HG02840 (cell line): ENCODE measurements around the gene SLC22A23.

Source experiments
- ATAC-seq: cut with Tn5 transposase; IDR thresholded peaks from one replicate; pipeline ENCODE4 v1.9.1; 2021; ENCODE audit warnings: mild to moderate bottlenecking, moderate library complexity, moderate number of reproducible peaks; ENCODE audit not compliant: unreplicated experiment, low FRiP score

The SLC22A23 gene

GRCh38 chr6:3407840-3408239, 49.0 kb downstream of the SLC22A23 start:
- no peak for ATAC-seq

DNA sequence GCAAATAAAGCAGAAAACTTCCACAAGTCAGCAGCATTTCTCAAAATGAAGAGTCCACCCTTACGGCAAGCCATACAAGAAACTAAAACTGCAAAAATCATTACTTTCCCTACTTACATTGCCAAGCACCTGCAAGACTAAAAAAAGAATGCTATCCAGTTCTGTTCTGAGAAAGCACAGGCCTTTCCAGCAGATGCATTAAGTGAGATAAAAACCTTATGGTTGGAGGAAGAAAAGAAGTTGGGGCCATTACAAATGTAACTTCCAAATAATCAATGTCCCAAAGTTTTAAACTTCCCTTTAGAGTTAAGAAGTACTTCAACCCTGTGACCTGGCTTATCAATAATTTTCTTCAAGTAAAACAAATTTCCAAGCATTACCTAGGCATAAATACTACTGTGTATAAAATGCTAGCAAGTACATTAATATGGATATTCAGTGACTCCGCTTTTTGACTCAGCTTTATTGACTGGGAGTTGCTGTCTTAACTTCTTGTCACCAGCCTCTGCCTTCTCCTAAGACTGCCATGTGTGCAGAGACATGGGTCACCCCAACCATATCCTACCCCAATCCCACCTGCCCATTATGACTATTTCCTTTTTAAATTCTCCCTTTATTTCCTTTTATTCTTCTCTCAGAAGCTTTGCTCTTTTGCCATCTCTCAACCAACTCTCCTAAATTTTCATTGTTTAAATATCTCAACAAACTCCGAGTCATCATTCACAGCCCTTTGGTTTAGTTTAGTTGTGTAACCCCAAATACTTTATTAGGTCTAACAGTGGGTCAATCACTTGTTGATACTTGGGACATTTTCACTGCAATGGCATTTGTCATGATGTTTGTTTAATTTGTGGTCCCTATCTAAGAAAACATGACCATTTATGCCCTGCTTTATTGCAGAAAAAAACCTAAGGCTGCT, 49.7 kb downstream of the SLC22A23 start:
- no peak for ATAC-seq

DNA sequence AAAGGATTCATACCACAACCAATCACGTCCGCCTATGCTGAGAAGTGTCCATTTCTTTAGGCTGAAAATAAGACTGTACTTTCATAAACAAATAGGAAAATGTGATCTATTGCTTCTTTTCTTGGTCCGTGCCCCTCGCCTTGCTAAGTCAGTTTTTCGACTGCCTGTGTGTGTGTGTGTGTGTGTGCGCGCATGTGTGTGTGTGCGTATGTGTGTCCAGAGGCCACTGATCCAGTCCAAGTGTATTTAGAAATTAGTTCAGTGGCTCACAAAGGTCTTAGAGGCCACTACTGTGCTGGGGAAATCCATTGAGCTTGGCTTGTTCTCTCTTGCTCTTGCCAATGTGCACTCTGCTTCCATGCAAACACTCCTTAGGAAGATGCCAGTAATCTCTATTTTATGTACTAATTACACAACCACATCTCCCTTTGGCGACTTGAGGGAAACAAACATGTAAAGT, 50.5 kb downstream of the SLC22A23 start:
- ATAC-seq: no peak

GRCh38 chr6:3405679-3406078, 51.2 kb downstream of the SLC22A23 start:
- no peak for ATAC-seq

- ATAC-seq: no peak
Observed at GRCh38 chr6:3405182-3405518, 51.7 kb downstream of the SLC22A23 start.

DNA sequence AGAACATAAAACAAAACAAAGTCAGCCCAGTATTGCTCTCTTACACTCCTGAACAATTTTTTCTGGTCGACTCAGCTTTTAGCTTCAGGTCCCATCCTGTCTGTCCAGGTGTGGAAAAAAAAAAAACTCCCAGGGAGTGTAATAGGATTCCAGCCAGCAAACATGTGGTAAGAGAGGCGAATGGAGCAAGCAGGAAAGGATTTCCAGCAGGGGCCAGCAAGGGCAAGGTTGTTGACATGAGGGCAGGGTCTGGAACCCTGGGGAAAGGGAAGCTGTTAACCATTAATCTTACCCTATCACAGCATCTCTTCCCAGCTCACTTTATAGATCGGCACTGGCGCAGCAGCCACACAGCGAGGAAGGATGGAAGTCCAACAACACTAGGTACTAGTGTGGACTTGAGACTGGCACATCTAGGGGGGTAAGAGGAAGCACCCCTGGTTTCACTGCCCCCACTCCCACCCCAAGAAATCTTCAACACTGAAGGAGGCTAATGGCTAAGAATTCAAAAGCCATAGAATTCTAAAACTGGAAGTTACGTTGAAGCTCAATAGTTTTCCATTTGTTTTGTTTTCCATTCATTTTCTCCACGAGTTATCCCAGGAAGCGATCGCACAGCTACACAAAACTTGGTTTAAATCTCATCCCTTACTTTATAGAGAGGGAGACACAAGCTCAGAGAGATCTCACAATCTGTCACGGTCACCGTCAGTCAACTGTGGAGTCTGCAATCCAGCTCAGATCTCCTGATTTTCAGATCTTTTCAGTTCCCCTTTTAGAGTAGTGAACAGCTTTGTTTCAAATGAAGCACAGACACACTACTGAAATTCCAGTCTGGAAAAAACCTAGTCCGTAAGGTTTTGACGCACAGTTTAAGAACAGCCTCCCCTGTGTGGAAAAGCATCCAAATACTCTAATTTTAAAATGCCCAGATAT, 53.3 kb downstream of the SLC22A23 start:
- no peak for ATAC-seq

GRCh38 chr6:3402310-3403237, 54.3 kb downstream of the SLC22A23 start:
- ATAC-seq: no peak

GRCh38 chr6:3400162-3400561, 56.7 kb downstream of the SLC22A23 start:
- ATAC-seq: no peak

DNA sequence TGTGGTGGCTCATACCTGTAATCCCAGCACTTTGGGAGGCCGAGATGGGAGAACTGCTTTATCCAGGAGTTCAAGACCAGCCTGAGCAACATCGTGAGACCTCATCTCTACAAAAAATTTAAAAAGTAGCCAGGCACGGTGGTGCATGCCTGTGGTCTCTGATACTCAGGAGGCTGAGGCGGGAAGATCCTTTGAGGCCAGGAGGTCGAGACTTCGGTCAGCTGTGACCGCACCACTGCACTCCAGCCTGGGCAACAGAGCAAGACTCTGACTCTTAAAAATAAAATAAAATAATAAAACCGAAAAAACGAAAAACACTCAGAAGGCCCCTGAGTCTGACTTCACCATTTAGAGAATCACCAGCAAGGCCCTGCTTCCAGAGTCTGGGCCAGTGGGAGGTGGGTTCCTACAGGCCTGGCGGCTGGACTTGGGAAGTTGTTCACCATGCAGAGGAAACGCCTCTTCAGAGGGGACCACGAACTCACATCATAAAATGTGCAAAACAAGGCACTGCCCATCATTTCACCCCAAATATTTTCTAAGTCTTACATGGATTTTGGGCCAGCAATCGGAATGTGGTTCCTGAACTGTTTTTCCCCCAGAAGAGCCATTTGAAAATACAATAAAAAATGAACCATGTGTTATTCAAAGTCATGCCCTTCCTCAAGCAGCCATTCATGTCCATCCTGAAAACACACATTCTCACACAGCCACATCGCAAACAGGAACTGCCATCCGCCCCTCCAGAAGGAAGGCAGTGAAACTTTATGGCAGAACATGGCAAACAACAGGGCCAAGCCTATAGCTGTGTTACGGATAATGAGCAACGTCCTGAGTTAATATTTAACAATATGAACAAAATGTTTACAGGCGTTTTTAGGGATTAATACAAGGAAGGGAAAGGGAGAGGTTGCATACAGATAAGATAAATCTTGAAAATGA, 57.8 kb downstream of the SLC22A23 start:
- no peak for ATAC-seq

DNA sequence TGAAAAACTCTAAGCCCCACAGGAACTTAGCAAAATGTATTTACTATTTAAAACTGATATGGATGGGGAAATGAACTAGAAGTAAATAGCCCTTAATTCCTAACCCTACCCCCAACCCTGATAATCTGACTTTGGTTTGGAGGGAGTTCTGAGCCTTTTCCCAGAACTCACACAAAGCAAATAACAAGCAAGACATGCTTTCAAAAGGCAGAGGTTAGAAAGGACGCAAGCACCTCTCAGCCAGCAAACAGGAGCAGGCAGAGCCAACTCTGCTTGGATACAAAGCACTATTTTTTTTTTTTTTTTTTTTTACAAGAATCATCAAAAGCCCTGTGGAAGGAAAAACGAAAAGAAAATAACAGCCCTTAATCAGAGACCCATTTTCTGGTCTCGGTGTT, 58.7 kb downstream of the SLC22A23 start:
- no peak for ATAC-seq

- ATAC-seq: no peak
Observed at GRCh38 chr6:3397229-3398164, 59.4 kb downstream of the SLC22A23 start.

- ATAC-seq: no peak
Observed at GRCh38 chr6:3396503-3397180, 60.2 kb downstream of the SLC22A23 start.

- ATAC-seq: no peak
Observed at GRCh38 chr6:3394671-3395070, 62.2 kb downstream of the SLC22A23 start.

DNA sequence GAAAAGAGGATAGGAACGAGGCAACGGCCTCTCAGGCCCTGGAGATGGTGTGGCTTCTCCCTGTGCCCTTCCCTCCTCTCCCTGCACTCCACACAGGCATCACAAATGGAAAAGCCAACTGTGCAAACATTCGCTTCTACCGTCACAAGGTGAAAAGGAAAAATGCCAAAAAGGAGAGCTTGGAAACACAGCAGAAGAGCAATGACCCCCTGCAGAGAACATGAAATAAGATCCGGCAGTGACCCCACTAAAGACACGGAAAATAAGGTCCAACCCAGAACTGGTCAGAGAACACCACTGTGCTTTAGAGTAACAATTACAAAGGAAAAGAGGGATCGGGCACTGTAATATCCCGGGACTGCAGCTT, 63.0 kb downstream of the SLC22A23 start:
- no peak for ATAC-seq

DNA sequence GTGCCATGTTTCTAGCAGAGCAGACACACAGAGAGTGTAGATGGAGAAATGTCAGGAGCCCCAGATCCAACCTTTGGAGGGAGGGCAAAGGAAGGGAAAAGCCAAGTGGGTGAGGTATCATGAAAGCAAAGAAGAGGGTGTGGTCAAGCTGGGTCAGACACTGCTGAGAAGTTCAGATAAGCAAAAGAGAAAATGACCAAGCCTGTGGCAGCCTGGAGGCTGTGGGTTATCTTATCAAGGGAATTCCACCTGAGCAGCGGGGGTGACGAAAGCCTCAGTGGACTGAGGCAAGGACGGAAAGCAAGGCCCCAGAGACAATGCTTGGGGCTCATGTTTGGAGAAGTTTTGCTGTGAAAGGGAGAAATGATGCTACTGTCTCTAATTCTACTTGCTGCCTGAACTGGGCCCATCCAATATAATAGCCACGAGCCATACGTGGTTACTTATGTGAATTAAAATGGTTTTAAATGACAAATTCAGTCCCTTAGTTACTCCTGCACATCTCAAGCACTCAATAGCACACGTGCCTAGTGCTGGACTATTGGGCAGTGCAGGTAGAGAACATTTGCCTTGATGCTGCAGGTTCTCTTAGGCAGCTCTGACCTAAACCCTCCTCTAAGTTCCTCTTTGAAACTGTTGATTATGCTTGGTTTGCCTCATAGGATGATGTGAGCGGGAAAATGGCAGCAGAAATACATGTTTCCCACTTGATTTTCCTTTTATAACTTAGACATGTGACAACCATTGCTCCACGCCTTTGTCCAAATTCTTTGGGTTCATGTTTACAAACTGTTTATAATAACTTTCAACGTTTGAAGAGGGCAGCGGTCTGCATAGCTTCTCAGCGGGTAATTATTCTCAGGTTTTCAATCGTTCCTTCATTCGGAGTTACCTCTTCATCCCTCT, 63.7 kb downstream of the SLC22A23 start:
- ATAC-seq: no peak

DNA sequence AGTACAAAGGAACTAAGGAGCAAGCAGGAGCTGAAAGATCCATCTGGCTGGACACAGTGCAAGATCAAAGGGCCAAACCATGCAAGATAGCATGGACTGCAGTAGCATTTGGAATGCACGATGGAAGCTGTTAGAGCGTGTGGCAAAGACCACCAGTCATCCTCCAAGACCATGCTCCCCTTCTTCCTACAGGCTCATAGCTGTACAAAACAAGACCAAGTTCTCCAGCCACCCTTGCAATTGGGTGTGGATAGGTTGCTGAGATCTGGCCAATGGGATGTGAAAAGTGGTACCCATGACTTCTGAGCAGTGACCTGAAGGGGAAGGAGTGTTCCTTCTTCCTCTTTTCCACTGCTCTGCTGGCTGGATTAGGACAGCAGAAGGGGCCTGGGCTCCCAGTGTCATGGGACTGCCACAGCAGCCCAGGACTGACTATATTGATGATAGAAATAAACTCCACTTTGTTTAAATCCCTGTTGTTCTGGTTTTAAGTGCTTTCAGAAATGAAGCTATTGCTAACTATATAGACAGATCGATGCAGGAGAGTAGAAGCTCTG, 64.9 kb downstream of the SLC22A23 start:
- ATAC-seq: no peak
